ENCODE data around the gene PRRG1. TPM values are rescaled to one million over a fixed set of nuclear protein-coding genes. Genes with fewer than 3 reads are reported as not detected.

The PRRG1 gene
- total RNA-seq, 1 donor from 2014 or later: 12.9 TPM

- Histone ChIP-seq H3K4me1 (peaks cover 24% of the 10 kb centered on the region), H3K27me3 (ENCODE audit: low read depth) (no peaks in the 10 kb centered on the region), H3K27ac (replicated peaks) (peak overlapping the region; percentile 93), H3K36me3 (no peaks in the 10 kb centered on the region), H3K4me3 (no peak overlapping the region), H3K9me3 (replicated peaks) (no peaks in the 10 kb centered on the region)
- no peak for DNase-seq
- intact Hi-C loops (cut with micrococcal nuclease): no loop called here
- no peak for TF ChIP-seq CTCF (IDR thresholded peaks at IDR 0.05; ENCODE audit: borderline replicate concordance)
Observed at GRCh38 chrX:37347420-37347819, 1.7 kb upstream of the PRRG1 start.

GRCh38 chrX:37348231-37348970 lies 763 bp upstream of the PRRG1 start:
- peaks cover 27% of the 10 kb centered on the region for H3K4me1 ChIP-seq
- H3K4me3 ChIP-seq: peak overlapping the region; percentile 79
- no peak for TF ChIP-seq CTCF (IDR thresholded peaks at IDR 0.05; ENCODE audit: borderline replicate concordance)
- DNase-seq: no peak
- no peaks in the 10 kb centered on the region for H3K9me3 ChIP-seq (replicated peaks)
- no peaks in the 10 kb centered on the region for H3K27me3 ChIP-seq (ENCODE audit: low read depth)
- intact Hi-C loops (cut with micrococcal nuclease): no loop called here
- no peaks in the 10 kb centered on the region for H3K36me3 ChIP-seq
- peak overlapping the region; percentile 93 for H3K27ac ChIP-seq (replicated peaks)

GRCh38 chrX:37348971-37349220 lies 268 bp upstream of the PRRG1 start:
- intact Hi-C loops (cut with micrococcal nuclease): no loop called here
- H3K36me3 ChIP-seq: no peaks in the 10 kb centered on the region
- H3K4me1 ChIP-seq: peaks cover 32% of the 10 kb centered on the region
- H3K4me3 ChIP-seq: peak overlapping the region; percentile 79
- no peak for DNase-seq
- no peak for TF ChIP-seq CTCF (IDR thresholded peaks at IDR 0.05; ENCODE audit: borderline replicate concordance)
- no peaks in the 10 kb centered on the region for H3K9me3 ChIP-seq (replicated peaks)
- peak overlapping the region; percentile 93 for H3K27ac ChIP-seq (replicated peaks)
- no peaks in the 10 kb centered on the region for H3K27me3 ChIP-seq (ENCODE audit: low read depth)

GRCh38 chrX:37350034-37350365 lies 836 bp downstream of the PRRG1 start:
- H3K27me3 ChIP-seq (ENCODE audit: low read depth): no peaks in the 10 kb centered on the region
- no peaks in the 10 kb centered on the region for H3K36me3 ChIP-seq
- TF ChIP-seq CTCF (IDR thresholded peaks at IDR 0.05; ENCODE audit: borderline replicate concordance): no peak
- H3K4me3 ChIP-seq: peak overlapping the region; percentile 79
- no peaks in the 10 kb centered on the region for H3K9me3 ChIP-seq (replicated peaks)
- intact Hi-C loops (cut with micrococcal nuclease): no loop called here
- no peak for DNase-seq
- H3K27ac ChIP-seq (replicated peaks): peak overlapping the region; percentile 93
- peaks cover 33% of the 10 kb centered on the region for H3K4me1 ChIP-seq

- intact Hi-C loops (cut with micrococcal nuclease): no loop called here
- H3K4me3 ChIP-seq: no peak overlapping the region
- no peak for DNase-seq
- no peaks in the 10 kb centered on the region for H3K27me3 ChIP-seq (ENCODE audit: low read depth)
- no peak for TF ChIP-seq CTCF (IDR thresholded peaks at IDR 0.05; ENCODE audit: borderline replicate concordance)
- H3K36me3 ChIP-seq: no peaks in the 10 kb centered on the region
- peaks cover 23% of the 10 kb centered on the region for H3K4me1 ChIP-seq
- H3K9me3 ChIP-seq (replicated peaks): no peaks in the 10 kb centered on the region
- no peak overlapping the region for H3K27ac ChIP-seq (replicated peaks)
Observed at GRCh38 chrX:37353646-37354045, 4.5 kb downstream of the PRRG1 start.

All from left ventricle myocardium inferior (tissue), 1 donor.